Measurements from ENCODE around the gene MYO1B. TPM values are rescaled to one million over a fixed set of nuclear protein-coding genes. Genes with fewer than 3 reads are reported as not detected.

The MYO1B gene
- total and polyA plus RNA-seq, 10 of the 15 experiments (the other 5 are each of a cell fraction or from before 2014, with no cell fraction given) = 0.10 to 4.2 (median 1.6) TPM

DNA sequence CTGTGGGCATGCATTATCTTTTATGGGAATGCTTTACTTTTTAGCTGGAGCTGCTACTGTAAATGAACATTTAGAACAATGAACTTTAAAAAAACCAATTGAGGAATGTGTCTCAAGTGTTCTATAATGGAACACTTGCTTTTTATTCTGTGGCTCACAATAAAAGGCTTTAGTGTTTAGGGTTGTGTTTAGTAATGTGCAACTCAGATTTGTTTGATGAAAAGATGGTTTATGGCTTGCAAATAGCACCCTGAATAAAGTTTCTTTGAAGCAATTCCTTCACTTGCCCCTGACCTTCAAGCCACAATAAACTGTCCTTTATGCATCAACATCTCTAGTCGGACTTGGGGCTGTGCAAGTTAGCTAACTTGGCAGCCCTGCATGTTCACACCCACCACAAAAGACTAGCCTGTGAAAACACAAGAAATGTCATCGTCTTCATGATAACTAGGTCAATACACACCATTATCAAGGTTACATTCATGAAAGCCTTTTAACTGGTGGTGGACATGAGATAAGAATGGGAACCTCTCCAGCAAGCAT, 98.7 kb downstream of the MYO1B start:
- BruUV-seq (replicated peaks) = no TSS peak
- TF ChIP-seq IRF4 (IDR thresholded peaks at IDR 0.05; ENCODE audit: low read depth, low read length) (no peak), POLR2AphosphoS5 (IDR thresholded peaks at IDR 0.05; ENCODE audit: low read length) (no peak), RUNX3 (IDR thresholded peaks at IDR 0.05; ENCODE audit: low read length) (no peak), STAT3 (IDR thresholded peaks at IDR 0.05; ENCODE audit: low read depth, low read length) (no peak), ZBTB4 (CRISPR knock-in tag; IDR thresholded peaks at IDR 0.05) (no peak), ZZZ3 (IDR thresholded peaks at IDR 0.05; ENCODE audit: control insufficient read depth, insufficient read length, low read depth) (no peak), CHD4 (IDR thresholded peaks at IDR 0.05) (no peak), SREBF2 (IDR thresholded peaks at IDR 0.05; ENCODE audit: low read length) (no peak), BMI1 (IDR thresholded peaks at IDR 0.05; ENCODE audit: borderline replicate concordance) (no peak), ATF7 (IDR thresholded peaks at IDR 0.05; ENCODE audit: low read depth) (no peak), CBX3 (IDR thresholded peaks at IDR 0.05; ENCODE audit: borderline replicate concordance, low read depth) (no peak), SREBF1 (IDR thresholded peaks at IDR 0.05; ENCODE audit: low read length) (no peak), NFYA (IDR thresholded peaks at IDR 0.05; ENCODE audit: borderline replicate concordance, low read depth, low read length) (no peak), MTA3 (IDR thresholded peaks at IDR 0.05; ENCODE audit: borderline replicate concordance, low read length) (no peak), SMAD5 (IDR thresholded peaks at IDR 0.05; ENCODE audit: low read depth) (no peak), MAX (IDR thresholded peaks at IDR 0.05; ENCODE audit: low read depth, low read length) (no peak), BACH1 (IDR thresholded peaks at IDR 0.05; ENCODE audit: borderline replicate concordance) (no peak), WRNIP1 (IDR thresholded peaks at IDR 0.05; ENCODE audit: borderline replicate concordance, low read depth, low read length) (no peak)
- TF ChIP-seq, protein P1, sequence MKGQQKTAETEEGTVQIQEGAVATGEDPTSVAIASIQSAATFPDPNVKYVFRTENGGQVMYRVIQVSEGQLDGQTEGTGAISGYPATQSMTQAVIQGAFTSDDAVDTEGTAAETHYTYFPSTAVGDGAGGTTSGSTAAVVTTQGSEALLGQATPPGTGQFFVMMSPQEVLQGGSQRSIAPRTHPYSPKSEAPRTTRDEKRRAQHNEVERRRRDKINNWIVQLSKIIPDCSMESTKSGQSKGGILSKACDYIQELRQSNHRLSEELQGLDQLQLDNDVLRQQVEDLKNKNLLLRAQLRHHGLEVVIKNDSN (IDR thresholded peaks at IDR 0.05; ENCODE audit: borderline replicate concordance, extremely low read length, insufficient read depth, low read depth, low read length) = no peak
- Histone ChIP-seq H4K20me1 (ENCODE audit: control insufficient read depth, insufficient read depth) (no peaks in the 10 kb centered on the region), H3K4me1 (ENCODE audit: control insufficient read depth, insufficient read depth, low read length) (no peaks in the 10 kb centered on the region), H3K4me2 (ENCODE audit: control insufficient read depth, insufficient read depth) (no peak overlapping the region), H3K9me3 (replicated peaks; ENCODE audit: control insufficient read depth, insufficient read depth, low read length) (no peaks in the 10 kb centered on the region), H3K27ac (ENCODE audit: control insufficient read depth, insufficient read depth) (no peak overlapping the region), H3K27me3 (replicated peaks in 1 of 2; ENCODE audit: control insufficient read depth in 2 of 2, insufficient read depth in 2 of 2, low read length in 1 of 2) (no peaks in the 10 kb centered on the region; a peak in 1 of 4 replicates), H3K9ac (ENCODE audit: control insufficient read depth, insufficient read depth, low read length) (no peak overlapping the region), H3K36me3 (ENCODE audit: control insufficient read depth in 2 of 2, insufficient read depth in 2 of 2, low read length in 1 of 2) (no peaks in the 10 kb centered on the region), H3K79me2 (ENCODE audit: control insufficient read depth, insufficient read depth, low read length) (no peaks in the 10 kb centered on the region), H2AFZ (ENCODE audit: control insufficient read depth, low read depth, low read length) (no peak overlapping the region), H3K4me3 (no peak overlapping the region)
- DNase-seq (ENCODE audit: low read depth, low spot score) (no peak), FAIRE-seq (no peak), ATAC-seq (no peak)
- WGBS (ENCODE audit: insufficient coverage, insufficient replicate concordance, low lambda C conversion rate, missing lambda C conversion rate) = 16% methylated on average over 2 of the region's 2 CpGs
- in situ Hi-C loops (cut with MboI) = no loop called here
- ChIA-PET RAD21 (ENCODE audit: unreplicated experiment) (interaction anchor here (0.6 kb wide), 1 partner anchor 202 kb away, joined by 4 read pairs; no protein-coding TSS in a partner anchor), CTCF (no interaction called here), SMC1A (ENCODE audit: uncharacterized antibody, unreplicated experiment) (interaction anchor here (1.1 kb wide), 1 partner anchor 15 kb away, joined by 3 read pairs; no protein-coding TSS in a partner anchor), POLR2A (no interaction called here)
- intact Hi-C loops (cut with micrococcal nuclease; ENCODE audit: unreplicated experiment) = no loop called here

All from GM12878 (cell line).